Measurements from ENCODE around the gene ATP8B3.

The ATP8B3 gene

DNA sequence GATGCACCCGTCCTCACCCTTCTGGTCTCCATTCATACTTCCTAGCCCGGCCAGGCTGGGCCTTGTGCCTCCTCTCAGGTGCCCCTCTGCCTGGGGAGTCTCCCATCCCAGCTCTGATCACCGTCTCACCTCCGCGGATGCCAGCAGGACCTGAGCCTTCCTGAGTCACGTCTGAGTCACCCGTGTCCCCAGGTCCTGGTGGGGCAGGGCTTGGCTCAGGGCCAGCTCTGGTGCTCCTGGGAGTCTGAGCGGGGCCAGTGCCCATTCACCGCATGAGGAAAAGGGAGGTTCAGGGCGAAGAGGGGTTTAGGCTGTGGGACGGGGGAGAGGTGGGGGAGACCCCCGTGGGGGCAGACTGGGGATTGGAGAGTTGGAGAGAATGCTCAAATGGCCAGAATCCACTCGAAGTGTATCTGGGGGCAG is 593 bp downstream of the ATP8B3 start:
- no peak for TF ChIP-seq CTCF (conservative IDR thresholded peaks at IDR 0.05; ENCODE audit: control insufficient read depth, insufficient read depth, low read depth, low read length)
- DNase-seq (ENCODE audit: low read depth): peak; percentile 72
- H3K4me3 ChIP-seq (ENCODE audit: control insufficient read depth, low read depth, low read length): peak overlapping the region; percentile 44

- no peak for DNase-seq (ENCODE audit: low read depth)
- H3K4me3 ChIP-seq (ENCODE audit: control insufficient read depth, low read depth, low read length): no peak overlapping the region
- no peak for TF ChIP-seq CTCF (conservative IDR thresholded peaks at IDR 0.05; ENCODE audit: control insufficient read depth, insufficient read depth, low read depth, low read length)
Observed at GRCh38 chr19:1810439-1811160, 1.5 kb downstream of the ATP8B3 start.

DNA sequence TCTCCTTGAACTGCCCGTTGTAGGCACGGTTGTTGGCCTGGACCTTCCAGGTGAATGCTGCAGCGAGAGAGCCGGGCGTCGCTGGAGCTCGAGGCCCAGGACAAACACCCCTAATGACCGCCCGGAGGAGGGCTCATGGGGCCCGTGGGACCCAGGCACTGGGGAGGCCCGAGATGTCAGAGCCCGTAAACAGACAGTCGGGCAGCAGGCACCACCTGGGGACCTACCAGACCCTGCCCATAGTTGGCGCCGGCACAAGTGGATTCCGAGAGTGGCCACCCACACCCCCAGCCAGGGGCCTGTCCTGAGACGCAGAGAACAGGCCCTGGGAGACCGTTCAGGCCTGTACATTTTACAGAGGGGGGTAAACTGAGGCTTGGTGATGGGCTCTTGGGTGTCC is 2.4 kb downstream of the ATP8B3 start:
- DNase-seq (ENCODE audit: low read depth): no peak
- H3K4me3 ChIP-seq (ENCODE audit: control insufficient read depth, low read depth, low read length): no peak overlapping the region
- no peak for TF ChIP-seq CTCF (conservative IDR thresholded peaks at IDR 0.05; ENCODE audit: control insufficient read depth, insufficient read depth, low read depth, low read length)

DNA sequence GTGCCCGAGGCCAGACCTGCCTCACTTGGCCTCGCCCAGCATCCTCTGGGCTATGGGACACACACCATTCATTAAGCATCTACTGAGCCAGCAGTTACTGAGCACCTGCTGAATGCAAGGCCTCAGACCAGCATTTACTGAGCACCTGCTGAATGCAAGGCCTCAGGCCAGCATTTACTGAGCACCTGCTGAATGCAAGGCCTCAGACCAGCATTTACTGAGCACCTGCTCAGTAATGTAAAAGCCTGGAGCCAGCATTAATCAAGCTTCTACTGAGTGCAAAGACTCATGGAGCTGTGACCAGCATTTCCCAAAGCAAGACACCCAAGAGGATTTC is 3.7 kb downstream of the ATP8B3 start:
- no peak for DNase-seq (ENCODE audit: low read depth)
- TF ChIP-seq CTCF (conservative IDR thresholded peaks at IDR 0.05; ENCODE audit: control insufficient read depth, insufficient read depth, low read depth, low read length): no peak
- H3K4me3 ChIP-seq (ENCODE audit: control insufficient read depth, low read depth, low read length): no peak overlapping the region

- no peak for DNase-seq (ENCODE audit: low read depth)
- no peak for TF ChIP-seq CTCF (conservative IDR thresholded peaks at IDR 0.05; ENCODE audit: control insufficient read depth, insufficient read depth, low read depth, low read length)
- no peak overlapping the region for H3K4me3 ChIP-seq (ENCODE audit: control insufficient read depth, low read depth, low read length)
Observed at GRCh38 chr19:1807695-1808394, 4.2 kb downstream of the ATP8B3 start.

- H3K4me3 ChIP-seq (ENCODE audit: control insufficient read depth, low read depth, low read length): no peak overlapping the region
- DNase-seq (ENCODE audit: low read depth): no peak
- TF ChIP-seq CTCF (conservative IDR thresholded peaks at IDR 0.05; ENCODE audit: control insufficient read depth, insufficient read depth, low read depth, low read length): no peak
Observed at GRCh38 chr19:1807030-1807694, 4.9 kb downstream of the ATP8B3 start.

Measured in fibroblast of mammary gland (primary cell).